EL (cell line): Measurements from ENCODE around the gene TIGD3.
"Not testable (repeated sequence)": the region's sequence is repeated elsewhere in the genome, so short reads cannot be mapped to it uniquely, and the experiment has no call there.

Experiments
- DNase-seq: peaks from one replicate; pipeline ENCODE4 v3.0.0-alpha.2; 2016

The TIGD3 gene

GRCh38 chr11:65327021-65327420 is 27.5 kb upstream of the TIGD3 start:
- no peak for DNase-seq

DNA sequence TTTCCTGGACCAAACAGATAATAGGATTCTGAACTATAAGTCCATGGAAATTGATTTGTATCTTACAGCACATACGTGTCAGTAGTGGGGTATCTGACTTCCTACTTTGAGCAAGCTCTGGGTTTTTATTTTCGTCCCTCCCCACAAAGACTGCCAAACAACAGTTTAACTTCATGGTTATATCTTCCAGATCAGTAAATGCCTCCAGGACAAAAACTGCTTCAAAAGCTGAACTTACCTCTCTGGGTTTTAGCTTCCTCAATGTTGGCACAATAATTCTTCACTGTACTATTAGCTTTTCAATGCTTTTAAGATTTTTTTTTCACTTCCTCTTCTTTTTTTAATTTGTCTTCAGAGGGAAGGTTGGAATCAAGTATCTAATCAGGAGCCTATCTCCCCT is 25.1 kb upstream of the TIGD3 start:
- no peak for DNase-seq

- peak; percentile 90 for DNase-seq
Observed at GRCh38 chr11:65329944-65330403, 24.6 kb upstream of the TIGD3 start.

DNA sequence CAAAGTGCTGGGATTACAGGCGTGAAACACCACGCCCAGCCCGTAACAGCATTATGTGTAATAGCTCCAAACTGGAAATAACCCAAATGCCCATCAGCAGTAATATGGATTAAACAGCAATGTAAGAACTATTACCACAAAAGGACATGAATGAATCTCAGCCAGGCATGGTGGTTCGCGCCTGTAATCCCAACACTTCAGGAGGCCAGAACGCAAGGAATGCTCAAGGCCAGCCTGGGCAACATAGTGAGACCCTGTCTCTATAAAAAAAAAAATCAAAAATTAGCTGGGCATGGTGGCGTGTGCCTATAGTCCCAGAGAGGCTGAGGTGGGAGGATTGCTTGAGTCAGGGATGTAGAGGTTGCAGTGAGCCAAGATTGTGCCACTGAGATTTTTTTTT is 24.0 kb upstream of the TIGD3 start:
- DNase-seq, result no peak

DNA sequence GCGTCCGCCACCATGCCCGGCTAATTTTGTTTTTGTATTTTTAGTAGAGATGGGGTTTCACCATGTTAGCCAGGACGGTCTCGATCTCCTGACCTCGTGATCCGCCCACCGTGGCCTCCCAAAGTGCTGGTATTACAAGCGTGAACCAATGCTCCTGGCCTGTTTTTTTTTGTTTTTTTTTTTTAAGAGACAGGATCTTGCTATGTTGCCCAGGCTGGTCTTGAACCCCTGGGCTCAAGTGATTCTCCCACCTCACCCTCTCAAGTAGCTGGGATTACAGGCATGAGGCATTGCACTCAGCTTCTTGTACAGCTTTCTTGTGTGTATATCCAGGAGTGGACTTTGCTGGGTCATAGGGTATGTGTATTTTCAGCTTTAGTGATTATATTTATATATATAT is 22.0 kb upstream of the TIGD3 start:
- not testable (repeated sequence) for DNase-seq

DNA sequence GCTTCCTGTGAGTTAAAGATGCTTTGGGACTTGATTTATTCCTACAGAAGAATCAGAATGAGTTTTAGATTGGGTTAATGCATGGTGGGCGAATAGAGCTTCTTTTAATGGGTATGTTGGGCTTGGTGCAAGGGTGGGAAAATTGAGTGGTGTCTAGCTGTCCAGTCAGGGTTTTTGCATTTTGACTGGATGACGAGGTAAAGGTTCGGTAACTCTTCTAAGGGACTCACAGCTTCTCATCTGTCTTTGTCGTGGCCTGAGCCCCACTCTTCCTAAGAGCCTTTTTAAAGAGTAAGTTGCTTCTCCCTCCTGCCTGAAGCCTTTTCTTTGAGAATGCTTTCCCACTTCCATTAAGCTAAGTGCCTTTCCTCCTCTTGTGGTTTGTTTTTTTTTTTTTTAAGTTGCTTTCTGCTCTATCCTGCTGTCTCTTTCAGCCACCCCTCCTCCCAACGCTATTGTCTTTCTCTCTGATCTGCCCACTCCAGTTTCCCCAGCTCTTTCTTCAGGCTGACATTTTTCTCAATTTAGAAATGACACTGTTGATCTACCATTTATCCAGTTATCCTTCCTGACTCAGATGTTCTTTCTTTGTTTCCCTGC is 19.8 kb upstream of the TIGD3 start:
- no peak for DNase-seq

GRCh38 chr11:65338676-65339075 is 15.9 kb upstream of the TIGD3 start:
- DNase-seq, result no peak

- DNase-seq, result no peak
Observed at GRCh38 chr11:65340226-65340625, 14.3 kb upstream of the TIGD3 start.

- DNase-seq, result no peak
Observed at GRCh38 chr11:65341856-65342255, 12.7 kb upstream of the TIGD3 start.

DNA sequence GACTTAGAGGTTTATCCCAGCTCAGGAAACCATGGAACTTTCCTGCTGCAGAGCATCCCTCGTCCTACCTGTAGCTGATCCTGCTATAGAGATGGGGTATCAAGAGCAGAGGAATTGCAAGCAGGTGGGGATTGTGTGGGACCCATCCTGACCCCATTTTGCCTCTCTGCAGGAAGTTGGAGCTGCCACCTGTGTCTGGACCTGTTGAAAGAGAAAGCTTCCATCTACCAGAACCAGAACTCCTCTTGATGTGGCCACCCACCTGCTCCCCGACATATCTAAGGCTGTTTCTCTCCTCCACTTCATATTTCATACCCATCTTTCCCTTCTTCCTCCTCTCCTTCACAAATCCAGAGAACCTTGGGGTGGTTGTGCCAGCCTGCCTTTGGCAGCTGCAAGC is 3.0 kb upstream of the TIGD3 start:
- DNase-seq, result no peak

GRCh38 chr11:65352783-65353182 is 1.8 kb upstream of the TIGD3 start:
- DNase-seq, result peak; percentile 26

GRCh38 chr11:65353376-65353775 is 1.2 kb upstream of the TIGD3 start:
- no peak for DNase-seq

DNA sequence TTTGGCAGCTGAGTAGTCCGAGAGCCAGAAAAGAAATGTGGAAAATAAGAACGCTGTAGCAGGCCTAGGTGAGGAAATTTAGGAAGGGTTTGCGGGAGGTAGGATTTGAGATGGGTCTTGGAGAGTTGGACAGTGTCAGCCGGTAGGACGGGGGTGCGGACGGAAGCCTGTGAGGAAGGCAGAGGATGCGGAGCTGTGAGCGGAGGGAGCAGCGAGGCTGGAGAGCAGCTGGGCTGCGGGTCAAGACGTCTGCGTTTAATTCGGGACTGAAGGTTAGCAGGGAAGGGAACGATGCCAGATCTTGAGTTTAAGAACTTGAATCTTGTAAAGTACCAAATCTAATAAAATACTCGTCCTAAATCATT is 669 bp upstream of the TIGD3 start:
- no peak for DNase-seq

DNA sequence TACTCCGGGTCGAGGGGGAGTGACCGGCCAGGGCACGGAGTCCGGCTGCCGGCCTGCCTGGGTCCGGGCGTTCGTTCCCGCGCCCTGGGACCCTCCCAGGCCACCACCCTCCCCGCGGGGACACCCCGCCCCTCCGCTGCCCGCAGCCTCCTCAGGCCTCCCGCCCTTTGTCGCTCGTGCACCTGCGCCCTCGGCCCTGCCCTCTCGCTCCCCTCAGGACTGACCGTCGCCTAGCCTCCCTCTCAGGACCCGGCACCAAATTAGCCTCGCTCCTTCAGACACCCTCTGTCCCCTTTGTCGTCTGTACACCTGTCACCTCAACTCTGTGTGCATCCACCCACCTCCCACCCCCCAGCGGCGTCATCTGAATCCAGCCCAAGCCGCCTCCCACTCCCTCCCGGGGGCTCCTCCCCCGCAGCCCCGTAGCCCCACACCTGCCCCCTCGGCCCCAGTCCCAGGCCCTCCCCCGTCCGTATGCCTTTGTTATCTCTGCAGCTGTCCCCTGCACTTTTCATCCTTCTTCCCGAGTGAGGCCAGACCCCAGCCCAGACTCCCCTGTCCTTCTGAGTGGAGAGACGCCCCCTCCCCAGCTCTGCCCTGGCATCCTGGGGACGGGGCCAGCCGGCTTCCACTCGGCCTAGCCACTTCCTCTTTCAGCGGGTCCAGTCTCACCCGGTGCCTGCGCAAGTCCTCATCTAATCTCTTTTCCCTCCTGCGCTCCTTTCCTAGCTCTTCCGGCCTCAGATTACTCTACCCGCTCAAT is 643 bp downstream of the TIGD3 start:
- peak; percentile 27 for DNase-seq

DNA sequence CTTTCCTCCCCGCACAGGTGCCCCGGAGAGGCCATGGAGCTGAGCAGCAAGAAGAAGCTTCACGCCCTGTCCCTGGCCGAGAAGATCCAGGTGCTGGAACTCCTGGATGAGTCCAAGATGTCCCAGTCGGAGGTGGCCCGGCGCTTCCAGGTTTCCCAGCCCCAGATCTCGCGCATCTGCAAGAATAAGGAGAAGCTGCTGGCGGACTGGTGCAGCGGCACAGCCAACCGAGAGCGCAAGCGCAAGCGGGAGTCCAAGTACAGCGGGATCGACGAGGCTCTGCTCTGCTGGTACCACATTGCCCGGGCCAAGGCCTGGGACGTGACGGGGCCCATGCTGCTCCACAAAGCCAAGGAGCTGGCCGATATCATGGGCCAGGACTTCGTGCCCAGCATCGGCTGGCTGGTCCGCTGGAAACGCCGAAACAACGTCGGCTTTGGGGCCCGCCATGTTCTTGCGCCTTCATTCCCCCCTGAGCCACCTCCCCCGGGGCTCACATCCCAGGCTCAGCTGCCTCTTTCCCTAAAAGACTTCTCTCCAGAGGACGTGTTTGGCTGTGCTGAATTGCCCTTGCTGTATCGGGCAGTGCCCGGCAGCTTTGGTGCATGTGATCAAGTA is 1.3 kb downstream of the TIGD3 start:
- peak; percentile 36 for DNase-seq

GRCh38 chr11:65356394-65356972 is 1.9 kb downstream of the TIGD3 start:
- no peak for DNase-seq

DNA sequence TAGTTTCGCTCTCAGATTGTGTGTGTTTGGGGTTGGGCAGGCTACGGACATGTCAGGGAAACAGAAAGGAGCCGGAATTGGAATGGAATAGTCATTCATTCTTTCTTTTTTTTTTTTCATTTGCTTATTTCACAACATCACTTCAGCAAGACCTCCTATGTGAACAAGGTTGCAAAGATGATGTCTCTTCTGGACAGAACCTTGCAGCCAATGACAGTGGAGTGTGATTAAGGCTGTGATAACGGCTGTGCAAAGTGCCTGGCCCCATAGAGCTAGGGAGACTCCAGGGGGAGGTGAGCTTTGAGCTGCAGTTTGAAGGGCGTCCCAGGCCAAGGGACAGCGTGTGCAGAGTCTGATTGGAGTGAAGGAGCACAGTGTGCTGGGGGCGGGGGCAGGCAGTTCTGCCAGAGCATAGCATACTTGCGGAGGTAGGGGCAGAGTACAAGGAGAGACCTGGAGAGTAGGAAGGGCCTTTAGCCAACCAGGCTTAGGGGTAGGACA is 3.4 kb downstream of the TIGD3 start:
- DNase-seq, result no peak

GRCh38 chr11:65362320-65362931 is 7.9 kb downstream of the TIGD3 start:
- no peak for DNase-seq

GRCh38 chr11:65362966-65363365 is 8.4 kb downstream of the TIGD3 start:
- DNase-seq, result no peak

GRCh38 chr11:65363770-65364169 is 9.2 kb downstream of the TIGD3 start:
- no peak for DNase-seq

DNA sequence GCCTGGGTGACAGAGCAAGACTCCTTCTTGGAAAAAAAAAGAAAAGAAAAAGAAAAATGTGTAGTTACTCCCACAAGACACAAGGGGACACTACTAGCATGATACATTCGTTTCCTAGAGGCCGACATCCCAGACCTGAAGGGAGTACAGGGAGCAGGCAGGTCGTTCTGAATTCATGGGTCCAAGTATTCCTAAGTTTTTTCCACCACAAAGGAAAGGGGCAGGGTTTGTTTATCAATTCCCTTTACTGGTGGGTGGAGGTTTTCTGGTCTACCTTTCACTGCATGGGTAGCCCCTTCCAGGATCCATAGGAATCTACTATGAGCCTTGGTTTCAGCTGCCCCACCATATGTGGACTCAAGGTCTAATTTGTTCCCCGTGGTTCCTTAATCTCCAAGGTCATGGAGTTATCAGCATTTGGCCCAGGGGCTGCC is 11.8 kb downstream of the TIGD3 start:
- peak; percentile 80 for DNase-seq

DNA sequence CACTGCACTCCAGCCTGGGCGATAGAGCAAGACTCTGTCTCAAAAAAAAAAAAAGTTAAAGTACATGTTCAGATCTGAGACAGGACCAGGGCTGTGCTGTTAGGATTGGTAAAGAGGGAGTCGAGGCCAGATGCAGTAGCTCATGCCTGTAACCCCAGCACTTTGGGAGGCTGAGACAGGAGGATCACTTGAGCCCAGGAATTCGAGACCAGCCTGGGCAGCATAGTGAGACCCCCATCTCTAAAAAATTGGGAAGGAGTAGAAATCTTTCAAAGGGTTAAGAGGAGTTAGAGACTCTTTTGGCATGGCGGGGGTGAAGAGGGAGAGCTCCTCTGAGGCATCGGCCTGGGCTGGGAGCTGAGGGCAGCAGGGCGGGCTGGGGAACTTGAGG is 16.1 kb downstream of the TIGD3 start:
- DNase-seq, result no peak

- DNase-seq, result no peak
Observed at GRCh38 chr11:65373839-65374580, 19.5 kb downstream of the TIGD3 start.
